HG03520 (cell line): ENCODE measurements around the gene CLTB.

ENCODE experiments used
- ATAC-seq: cut with Tn5 transposase; IDR thresholded peaks from one replicate; pipeline ENCODE4 v1.9.1; 2021; ENCODE audit warnings: mild to moderate bottlenecking, moderate library complexity; ENCODE audit not compliant: unreplicated experiment

CLTB gene

DNA sequence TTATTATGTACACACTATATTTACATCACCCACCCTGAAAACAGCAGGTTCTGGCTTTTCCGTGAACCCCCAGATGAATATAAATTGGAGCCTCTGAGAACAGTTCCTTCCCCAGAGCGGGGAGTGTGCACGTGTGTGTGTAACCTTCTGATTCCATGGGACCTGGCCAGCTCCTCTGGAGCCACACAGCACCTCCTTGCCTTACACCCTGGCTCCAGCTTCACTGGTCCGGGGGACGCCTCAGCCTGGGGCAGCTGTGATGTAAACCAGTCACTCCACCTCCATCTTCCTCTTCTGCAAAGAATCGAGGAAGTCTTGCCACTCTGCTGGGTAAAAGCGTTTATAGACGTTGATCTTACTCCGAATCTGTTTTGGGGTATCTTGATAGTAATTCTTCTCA is 32.4 kb downstream of the CLTB start:
- ATAC-seq = no peak

DNA sequence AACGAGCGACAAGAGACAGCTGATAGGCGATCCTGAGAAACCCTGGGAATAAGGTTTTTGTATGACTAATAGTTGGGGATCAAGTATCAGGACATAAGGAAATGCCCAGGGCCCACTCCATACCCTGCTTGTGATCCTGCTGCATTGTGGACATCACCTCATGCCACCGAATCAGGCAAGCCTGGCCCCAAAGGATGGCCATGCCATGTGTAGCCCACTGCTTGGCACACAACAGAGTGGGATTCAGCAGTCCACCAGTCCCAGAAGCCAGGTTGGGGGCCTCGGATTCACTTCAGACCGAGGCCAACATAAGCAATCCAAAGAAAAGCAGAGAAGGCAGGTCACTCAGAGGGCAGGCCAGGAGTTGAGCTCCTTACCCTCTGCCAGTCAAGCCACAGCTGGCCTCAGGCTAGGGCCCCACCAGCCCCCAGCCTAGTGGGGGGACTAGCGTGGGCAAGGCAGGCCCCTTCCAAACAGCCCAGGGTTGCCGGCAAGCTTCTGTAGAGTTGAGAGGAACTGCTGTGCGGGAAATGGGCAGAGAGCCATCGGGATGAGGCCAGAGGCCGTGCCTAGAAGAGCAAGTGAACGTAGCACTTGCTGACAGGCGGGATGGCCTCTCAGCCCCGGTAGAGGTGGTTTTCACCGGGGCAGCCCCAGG is 33.0 kb downstream of the CLTB start:
- no peak for ATAC-seq

DNA sequence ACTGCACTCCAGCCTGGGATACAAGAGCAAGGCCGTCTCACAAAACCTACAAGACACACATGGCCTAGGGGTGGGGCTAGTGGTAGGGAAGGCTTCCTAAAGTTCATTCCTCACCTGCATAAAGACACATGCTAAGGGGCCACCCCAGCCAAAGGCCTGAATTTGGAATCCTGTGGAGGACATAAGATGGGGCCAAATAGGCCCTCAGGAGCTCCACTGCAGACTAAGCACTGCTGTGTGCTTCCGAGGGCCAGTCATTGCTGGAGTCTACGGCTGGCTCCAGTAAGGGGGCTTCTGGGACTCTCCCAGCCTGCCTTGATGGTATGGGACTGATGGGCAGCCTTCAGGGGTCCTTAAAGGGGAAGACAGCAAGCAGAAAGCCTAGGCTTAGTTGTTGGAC is 33.6 kb downstream of the CLTB start:
- ATAC-seq = no peak

DNA sequence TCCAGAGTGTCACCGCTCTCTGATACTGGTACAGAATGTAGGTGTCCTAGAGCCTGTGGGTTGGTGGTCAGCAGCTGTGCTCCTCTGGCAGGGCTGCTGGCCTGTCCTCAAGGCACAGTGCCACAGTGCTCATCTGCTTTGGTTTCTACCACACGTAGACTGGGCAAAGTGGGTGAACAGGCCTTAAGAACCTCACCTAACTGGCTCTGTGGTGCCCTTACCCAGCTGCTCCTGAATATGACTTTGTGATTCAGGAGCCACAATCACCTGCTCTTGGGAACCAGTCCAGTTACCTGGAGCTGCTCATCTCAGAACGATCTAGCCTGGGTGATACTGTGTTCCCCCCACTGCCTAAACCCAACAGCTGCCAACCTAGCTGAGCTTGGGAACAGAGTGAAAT is 34.4 kb downstream of the CLTB start:
- ATAC-seq = no peak

- no peak for ATAC-seq
Observed at GRCh38 chr5:176381423-176381822, 34.9 kb downstream of the CLTB start.

DNA sequence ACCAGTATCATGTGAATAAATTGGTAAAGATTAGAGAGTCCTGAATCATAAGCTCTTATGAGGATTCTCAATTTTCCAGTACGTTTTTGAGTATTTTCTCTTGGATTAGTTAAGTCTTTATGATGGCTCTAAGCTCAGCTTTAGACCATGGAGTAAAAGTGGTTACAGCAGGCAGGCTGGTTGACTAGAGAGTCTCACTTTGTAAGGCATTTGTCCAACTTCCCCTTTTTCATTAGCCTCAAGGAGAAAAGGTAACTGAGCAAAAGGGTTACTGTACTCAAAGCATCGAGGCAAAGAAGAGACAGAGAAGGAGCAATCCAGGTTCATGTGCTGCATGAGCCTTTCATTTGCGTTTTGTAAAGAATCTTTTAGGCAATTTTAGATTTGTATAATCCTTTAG is 36.5 kb downstream of the CLTB start:
- no peak for ATAC-seq

DNA sequence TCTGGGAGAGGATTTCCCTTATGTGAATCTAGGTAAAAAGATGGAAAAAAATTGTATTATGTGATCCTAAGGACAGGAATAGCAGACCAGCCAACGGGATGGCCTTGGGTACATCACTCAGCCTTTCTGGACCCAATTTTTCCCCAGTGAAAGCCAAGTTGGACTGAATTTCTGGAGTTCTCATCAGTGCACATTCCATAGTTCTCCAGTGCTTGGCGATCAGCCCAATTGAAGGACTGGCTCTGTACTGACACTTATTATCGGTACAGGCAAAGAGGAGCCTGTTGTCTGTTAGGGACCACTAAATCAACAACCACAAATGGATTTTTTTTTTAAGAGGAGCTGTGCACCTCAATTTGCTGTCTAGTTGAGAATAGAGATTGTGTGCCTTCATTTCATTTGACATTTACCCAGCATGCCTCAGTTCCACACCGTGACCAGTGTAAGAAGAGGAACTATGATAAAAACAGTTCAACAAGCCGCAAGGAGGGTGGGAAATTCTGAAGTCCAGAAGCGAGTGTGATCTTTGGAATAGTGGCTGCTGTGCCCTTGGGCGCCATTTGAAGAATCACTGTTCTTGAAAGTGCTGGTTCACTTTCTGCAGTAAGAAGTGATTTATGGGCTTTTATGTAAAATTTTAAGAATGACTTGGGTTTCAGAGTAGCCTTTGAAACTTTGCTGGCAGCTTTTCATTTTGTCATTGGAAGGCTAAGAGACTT is 43.1 kb downstream of the CLTB start:
- ATAC-seq = no peak

- no peak for ATAC-seq
Observed at GRCh38 chr5:176371621-176372539, 44.5 kb downstream of the CLTB start.

DNA sequence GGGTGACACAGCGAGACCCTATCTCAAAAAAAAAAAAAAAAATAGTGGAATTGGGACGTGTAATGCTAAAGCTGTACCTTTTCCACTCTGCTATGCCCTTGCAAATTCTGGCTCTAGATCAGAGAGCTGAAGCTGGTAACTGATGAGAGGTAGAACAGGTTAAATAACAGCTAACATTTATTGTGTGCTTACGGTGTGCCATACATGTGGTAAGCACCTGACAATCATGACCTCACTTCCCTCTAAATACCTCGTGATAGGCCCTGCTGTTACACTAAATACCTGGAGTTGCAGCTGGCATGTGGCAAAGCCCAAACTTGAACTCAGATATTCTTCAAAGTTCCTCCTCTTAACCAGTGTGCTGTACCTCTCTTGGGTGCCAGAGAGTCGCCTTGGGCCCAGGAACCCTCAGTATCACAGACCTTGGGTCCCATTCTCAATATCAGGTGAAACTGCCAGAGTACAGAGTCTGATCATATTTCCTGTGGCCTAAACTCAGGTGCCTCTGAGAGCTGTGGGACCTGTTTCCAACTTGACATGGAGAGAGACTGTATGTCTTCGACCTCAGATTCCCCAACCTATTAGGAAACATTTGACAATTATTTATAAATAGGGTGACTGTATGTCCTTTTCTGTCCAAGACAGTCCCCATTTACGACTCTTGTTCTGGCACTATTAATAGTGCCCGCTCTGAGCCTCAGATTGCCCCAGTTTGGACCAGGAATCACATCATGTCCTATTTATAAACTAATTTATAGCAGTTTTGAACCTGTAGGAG is 46.2 kb downstream of the CLTB start:
- no peak for ATAC-seq

GRCh38 chr5:176368726-176369125 is 47.6 kb downstream of the CLTB start:
- ATAC-seq = no peak

DNA sequence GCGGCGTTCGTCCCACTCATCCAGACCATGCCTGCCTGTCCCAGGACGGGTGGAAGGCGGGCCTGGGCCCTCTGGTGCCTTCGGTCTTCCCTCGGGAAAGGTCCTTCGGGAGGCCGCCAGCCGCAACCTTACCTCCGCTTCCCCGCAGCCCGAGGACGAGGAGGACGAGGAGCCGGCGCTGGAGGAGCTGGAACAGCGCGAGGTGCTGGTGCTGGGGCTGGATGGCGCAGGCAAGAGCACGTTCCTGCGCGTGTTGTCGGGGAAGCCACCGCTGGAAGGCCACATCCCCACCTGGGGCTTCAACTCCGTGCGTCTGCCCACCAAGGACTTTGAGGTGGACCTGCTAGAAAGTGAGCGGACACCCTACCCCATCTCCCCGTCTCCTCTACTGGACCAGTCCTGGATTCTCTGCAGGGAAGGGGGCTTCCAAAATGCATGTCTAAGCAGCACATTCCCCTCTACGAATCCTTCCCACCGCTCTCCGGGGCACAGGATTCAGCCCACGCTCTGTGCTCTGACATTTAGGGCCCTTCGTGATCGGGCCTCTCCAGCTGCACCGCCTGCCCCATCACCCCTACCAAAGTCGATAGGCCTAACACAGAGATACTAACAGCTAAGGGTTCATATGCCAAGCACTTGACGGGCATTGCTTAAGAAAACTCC is 50.0 kb downstream of the CLTB start:
- ATAC-seq = no peak

- peak; percentile 31 for ATAC-seq
Observed at GRCh38 chr5:176365351-176366231, 50.7 kb downstream of the CLTB start, which contains the start of gene ARL10. TSS of gene ARL10 (plus strand) at chr5:176365487. CDS start at chr5:176365564, 77 bp downstream.

- ATAC-seq = no peak
Observed at GRCh38 chr5:176364765-176365350, 51.5 kb downstream of the CLTB start.

DNA sequence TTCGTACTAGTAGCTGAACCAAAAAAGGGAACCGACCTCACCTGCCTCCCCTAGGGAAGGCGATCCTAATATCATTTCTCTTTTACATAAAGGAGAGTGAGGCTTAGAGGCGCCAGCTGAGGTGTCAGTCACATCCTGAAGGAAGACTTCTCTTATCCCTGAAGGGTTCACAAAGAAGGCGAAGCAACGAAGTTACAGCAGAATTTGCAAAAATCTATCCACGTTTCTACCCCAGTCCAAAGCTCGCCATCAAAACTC is 54.2 kb downstream of the CLTB start:
- peak; percentile 18 for ATAC-seq

- peak; percentile 83 for ATAC-seq
Observed at GRCh38 chr5:176361437-176362232, 54.7 kb downstream of the CLTB start, which contains the start of gene KIAA1191. TSS of gene KIAA1191 (minus strand) at chr5:176361764. CDS start at chr5:176359508, 2,256 bp downstream.

DNA sequence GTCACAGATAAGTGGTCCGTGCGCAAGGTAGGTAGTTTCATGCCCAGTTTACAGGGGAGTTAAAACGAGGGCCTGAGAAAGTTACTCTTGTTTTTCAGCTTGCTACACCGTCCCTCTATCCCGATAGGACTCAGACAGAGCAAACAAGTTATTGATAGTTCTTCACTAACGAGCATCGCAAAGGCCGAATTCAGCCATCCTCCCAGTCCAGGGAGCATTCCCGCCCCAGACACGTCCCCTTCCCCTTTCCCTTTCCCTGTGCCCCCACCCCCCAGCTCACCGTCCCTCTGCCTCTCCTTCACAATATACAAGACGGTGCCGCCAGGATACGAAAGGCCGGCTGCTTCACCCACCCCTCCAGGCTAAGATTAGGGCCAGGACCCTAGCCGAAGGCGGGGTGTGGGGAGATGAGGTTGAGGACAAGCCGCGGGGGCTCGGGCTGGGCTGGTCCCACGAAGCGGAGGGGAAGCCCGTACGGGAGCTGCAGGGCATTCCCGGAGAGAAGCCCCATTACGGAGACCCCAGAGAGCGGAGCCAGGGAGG is 55.4 kb downstream of the CLTB start:
- no peak for ATAC-seq

DNA sequence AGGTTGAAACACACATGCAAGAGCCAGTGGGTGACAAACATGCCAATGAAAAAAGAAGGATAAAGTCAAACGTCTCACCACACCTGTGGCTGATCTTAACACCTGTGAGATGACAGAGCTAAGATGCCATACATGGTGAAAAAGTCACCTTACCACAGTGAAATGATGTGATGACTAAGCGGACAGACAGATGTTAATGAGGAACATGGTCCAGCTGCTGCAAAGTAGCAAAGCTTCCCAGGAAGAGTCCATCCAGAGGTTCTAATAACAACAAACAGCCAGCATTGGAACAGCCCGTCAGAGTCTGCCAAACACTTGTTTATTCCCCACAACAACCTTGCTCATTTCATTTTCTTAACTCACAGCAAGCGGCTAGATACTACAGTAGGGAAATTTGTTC is 56.7 kb downstream of the CLTB start:
- ATAC-seq = no peak

- ATAC-seq = no peak
Observed at GRCh38 chr5:176356179-176356566, 60.2 kb downstream of the CLTB start.
